NCI-H446 treated with DMSO at 0.1 percent for 48 hours (cell line): Measurements from ENCODE around the gene LSR.

Source experiments
- DNase-seq: peaks from one replicate; lab custom pipeline; 2025; lab: John Stamatoyannopoulos, UW

Gene LSR

DNA sequence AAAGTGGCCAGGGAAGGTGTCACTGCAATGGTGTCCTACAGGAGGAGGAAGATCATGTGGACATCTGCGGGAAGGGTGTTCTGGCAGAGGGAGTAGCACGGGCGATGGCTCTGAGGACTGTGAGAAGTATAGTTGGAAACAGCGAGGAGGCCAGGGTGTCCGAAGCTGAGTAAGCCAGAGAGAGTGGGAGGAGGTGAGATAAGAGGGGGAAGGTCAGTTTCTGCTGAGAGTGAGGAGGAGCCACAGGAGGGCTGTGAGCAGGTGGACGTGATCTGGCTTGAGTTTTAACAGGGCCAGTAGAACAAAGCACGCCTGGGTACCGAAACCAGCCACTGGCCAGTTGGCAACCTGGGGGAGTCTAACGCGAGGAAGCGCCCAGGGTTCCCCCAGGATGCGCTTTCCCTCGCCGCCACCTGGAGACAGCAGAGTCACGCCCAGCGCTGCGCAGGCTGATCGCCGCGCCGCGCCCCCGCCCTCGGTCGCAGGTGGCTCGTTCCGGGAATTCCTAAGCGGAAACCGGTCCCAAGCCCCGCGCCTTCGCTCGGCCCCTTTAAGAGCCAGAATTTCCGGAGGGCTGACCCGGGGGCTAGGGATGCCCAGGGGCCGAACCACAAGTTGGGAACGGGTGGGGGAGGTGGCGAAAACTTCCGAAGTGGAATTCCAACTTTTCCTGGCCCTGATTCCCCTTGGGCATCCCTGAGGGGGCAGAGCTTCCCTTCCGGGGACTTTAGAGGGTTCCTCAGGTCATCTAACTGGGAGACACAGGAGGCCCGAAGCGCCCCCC lies 1.1 kb upstream of the LSR start:
- no peak for DNase-seq

DNA sequence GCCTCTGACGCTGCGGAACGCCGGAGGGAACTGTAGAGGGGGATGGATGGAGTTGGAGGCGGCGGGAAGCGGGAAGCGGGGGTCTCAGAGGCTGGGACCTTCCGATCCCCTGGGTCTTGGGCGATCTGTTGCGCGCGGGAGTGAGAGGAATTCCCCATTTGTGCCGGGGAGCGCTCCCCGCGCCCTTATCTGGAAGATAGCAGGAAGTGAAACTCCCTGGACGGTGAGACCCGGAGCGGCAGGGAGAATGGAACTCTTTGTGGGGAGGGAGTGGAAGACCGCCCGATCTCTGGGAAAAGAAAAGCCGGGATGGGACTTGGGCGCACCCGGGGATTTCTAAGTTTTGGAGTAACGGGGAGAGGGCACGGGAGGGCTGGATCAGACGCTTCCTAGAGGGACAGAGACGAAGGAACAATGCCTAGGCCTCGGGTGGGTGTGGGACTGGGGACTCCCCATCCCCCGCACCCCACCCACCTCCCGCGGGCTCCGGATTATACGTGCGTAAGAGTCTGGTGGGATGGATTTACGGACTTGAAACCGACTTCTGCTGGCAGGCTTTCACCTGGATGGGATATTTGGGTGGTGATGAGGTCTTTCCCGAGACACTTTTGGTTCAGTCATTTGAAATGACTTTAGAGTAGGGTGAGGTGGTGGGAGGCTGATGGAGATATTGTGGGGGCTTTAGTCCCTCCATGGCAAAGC lies 495 bp downstream of the LSR start:
- no peak for DNase-seq

DNA sequence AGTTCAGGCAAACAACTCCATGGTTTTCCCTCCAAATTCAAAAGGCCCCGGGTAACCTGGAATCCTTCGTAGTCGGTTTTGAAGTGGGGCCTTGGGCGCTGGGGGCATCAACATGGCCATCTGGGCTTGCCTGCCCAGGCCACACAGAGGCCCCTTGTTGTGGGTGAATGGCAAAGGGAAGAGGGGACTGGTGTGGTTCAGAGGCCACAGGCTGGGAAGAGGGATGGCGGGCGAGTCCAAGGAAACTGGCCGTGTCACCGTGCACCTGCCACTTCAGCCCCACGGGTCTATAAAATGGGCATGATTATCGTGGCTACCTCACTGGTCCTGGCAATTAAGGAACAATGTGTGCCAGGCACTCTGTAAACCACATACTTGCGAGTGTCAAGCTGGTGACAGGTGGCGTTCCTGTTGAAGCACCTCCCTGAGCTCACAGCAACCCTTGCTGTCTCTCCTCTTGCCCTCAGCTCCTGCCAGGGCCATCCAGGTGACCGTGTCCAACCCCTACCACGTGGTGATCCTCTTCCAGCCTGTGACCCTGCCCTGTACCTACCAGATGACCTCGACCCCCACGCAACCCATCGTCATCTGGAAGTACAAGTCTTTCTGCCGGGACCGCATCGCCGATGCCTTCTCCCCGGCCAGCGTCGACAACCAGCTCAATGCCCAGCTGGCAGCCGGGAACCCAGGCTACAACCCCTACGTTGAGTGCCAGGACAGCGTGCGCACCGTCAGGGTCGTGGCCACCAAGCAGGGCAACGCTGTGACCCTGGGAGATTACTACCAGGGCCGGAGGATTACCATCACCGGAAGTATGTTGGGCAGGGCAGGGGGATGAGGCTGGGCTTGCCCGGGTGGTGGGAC lies 1.3 kb downstream of the LSR start:
- no peak for DNase-seq

DNA sequence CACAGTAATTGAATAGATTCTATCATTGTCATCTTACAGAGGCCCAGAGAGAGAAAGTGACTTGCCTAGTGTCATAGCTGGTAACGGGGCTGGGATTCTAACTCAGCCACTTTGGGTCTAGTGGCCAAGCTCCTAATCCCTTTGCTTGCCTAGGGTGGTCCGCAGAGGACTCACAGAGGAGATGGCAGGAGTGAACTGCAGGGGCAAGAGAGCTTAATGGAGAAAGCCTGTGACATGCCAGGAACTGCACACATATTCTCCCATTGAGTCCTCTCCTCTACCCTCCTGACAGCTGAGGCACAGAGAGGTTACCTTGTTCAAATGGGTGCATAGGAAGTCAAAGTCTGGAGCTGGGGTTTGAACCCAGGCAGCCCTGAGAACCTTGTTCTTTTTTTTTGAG lies 2.7 kb downstream of the LSR start:
- no peak for DNase-seq

DNA sequence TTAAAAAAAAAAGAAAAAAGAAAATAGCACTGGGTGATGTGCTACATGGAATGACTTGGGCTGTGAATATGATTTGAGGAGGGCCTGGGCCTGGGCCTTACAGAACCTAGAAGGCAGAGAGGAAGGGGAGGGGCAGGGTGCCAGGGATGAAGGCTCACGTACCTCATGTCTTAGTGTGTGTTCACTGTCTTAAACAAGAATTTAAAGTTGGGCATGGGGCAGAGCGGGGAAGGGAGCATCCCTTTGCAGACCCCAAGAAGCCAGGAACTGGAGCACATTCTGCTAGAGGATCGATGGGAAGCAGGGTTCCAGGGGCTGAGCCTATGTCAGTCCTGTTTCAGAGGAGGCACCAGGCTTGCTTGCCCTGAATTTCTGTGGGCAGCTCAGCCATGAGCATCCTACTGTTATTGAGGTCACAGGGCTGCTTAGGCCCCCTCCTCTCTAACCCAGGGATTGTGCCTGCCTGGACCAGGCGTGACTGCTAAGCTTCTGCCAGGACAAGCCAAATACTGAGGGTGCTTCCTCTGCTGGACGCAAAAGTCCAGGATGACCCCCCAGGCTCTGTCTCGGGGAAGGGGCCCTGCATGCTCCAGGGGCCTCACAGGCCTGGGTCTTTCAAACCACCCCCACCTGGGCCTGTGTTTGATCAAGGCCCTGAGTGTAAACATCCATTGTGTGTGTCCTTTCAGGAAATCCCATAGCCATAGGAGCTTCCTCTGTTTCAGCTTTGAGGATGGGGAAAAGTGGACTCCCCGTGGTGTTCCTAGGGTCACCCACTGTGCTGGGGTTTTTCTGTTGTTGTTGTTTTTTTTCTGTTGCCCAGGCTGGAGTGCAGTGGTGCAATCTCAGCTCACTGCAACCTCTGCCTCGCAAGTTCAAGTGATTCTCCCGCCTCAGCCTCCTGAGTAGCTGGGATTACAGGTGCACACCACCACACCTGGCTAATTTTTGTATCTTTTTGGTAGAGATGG lies 4.8 kb downstream of the LSR start:
- DNase-seq: no peak

DNA sequence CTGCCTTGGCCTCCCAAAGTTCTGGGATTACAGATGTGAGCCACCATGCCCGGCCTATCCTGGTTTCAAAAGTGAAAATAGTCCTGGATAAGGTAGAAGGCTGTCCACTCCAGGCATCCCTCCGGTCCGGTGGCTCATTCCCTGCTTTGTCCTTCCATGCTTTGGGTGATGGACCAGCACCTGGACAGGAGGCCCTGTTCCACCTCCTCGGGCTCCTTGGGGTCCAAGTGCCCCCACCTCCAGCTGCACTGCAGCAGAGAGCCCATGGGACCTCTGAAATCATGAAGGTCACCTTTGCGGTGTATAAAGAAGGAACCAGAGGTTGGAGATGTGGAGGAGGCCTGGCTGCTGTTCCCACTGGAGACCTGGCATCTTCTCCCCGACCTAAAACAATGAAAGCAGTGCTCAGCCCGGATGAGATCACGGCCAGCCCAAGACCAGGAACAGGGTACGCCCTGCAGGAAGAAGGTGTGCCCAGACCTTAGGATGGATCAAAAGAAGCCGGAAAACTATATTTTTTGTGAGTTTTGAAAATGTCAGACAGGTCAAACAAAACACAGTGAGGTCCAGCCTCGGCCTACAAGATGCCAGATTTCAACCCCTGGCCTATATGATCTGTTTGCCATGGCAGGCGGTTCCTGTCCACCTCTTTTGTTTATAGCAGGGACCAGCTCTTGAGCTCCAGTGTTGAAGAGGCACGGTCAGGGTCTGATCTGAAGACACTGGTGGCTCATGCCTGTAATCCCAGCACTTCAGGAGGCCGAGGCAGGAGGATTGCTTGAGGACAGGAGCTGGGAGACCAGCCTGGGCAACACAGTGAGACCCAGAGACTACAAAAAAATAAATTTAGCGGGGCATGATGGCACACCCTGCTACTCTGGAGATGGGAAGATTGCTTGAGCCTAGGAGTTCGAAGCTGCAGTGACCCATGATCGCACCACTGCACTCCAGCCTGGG lies 5.8 kb downstream of the LSR start:
- no peak for DNase-seq

DNA sequence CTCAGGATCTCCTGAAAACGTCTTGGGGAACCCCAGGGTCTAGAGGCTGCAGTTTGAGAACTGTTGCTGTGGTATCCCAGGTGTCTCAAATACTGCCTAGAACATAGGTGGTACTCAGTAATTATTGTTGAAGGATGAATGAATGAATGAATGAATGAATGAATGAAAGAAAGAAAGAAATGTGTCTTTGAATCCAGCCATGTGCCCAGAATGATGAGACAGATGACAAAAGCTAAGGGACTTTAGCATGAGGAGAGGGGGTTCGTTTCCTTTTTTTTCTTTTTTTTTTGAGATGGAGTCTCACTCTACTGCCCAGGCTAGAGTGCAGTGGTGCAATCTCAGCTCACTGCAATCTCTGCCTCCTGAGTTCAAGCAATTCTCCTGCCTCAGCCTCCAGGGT lies 7.8 kb downstream of the LSR start:
- no peak for DNase-seq

DNA sequence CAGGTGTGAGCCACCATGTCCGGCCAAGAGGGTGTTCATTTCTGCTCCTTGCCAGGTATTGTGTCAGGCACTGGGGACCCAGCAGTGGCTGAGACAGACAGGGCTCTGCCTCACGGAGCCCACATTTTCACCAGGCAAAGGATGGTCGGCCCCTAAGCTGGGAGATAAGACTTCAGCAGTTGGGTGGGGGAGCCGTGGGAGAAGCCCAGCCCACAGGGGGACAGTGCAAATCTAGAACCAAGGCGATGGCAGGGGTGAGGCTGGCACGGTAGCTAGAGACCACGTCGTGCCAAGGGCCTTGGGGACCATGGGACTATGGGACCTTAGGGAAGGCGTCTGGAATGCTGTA lies 8.3 kb downstream of the LSR start:
- no peak for DNase-seq

DNA sequence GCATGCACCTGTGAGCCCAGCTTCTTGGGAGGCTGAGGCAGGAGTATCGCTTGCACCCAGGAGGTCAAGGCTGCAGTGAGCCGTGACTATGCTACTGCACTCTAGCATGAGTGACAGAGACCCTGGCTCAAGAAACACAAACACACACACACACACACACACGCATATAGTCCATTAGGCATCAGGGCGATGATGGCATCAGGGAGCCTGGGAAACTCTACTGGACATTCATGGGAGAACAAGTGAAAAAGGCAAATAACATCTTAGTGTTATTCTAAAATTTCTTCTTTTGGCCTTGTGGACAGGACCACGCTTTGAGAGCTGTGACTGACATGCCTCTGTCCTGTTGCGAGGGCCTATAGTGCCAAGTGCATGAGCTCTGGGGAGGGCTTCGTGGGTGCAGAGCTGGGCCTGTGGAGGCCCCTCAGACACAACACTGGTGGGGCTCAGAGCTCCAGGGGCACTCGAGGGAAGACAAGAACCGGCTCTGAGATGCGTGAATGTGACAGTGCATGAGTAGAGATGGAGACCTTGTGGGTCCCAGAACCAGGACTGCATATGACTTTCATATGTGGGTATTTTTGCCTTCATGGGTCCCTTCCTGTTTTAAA lies 12.0 kb downstream of the LSR start:
- no peak for DNase-seq

DNA sequence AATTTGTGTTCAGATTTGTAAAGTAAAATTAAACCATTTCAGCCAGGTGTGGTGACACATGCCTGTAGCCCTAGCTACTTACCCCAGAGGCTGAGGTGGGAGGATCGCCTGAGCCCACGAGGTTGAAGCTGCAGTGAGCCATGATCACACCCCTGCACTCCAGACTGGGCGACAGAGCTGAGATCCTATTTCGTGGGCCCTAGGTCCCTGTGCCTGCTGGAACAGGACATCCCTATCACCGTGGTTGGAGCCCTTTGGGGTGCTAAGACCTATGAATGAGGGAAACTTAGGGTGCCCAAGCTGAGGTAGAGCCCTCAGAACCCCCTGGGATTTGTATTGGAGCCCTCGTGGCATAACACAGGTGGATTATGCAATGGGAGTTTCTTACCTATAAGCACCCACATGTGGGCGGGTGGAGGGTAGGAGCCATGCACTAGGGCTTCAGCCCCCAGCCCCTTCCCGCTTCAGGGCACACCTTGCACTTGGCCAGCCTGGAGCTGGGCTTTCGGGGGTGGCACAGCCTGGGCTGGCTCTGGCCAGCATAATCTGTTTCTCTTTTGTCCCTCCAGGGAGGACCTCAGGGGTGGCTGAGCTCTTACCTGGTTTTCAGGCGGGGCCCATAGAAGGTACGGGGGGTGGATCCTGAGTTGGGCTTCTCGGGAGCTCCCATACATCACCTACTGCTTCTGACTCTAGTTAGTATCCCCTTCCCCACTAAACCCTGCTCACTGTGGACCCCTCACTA lies 12.7 kb downstream of the LSR start:
- no peak for DNase-seq

DNA sequence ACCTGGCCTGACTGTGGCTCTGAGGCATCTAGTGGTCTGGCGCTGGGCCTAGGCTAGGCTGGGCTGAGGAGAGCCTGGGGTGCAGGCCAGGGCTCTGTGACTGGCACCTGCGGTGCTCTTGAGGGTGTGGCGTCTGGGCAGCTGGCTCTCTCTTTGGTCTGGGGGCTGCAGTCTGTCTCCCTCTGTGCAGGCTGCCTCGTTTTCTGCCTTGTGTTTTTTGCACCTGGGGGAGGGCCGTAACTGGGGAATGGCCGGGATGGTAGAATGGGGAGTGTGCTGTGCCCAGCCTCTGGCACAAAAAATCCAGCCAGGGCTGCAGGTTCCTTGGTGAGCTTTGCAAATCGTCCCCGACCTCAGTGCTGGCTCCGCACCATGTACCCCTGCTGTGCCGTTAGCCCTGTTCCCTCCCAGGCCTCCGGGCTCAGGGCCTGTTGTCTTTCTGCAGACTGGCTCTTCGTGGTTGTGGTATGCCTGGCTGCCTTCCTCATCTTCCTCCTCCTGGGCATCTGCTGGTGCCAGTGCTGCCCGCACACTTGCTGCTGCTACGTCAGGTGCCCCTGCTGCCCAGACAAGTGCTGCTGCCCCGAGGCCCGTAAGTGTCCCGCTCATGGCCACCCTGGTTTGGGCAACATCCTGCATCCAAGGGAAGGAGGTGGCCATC lies 13.4 kb downstream of the LSR start:
- DNase-seq: no peak

DNA sequence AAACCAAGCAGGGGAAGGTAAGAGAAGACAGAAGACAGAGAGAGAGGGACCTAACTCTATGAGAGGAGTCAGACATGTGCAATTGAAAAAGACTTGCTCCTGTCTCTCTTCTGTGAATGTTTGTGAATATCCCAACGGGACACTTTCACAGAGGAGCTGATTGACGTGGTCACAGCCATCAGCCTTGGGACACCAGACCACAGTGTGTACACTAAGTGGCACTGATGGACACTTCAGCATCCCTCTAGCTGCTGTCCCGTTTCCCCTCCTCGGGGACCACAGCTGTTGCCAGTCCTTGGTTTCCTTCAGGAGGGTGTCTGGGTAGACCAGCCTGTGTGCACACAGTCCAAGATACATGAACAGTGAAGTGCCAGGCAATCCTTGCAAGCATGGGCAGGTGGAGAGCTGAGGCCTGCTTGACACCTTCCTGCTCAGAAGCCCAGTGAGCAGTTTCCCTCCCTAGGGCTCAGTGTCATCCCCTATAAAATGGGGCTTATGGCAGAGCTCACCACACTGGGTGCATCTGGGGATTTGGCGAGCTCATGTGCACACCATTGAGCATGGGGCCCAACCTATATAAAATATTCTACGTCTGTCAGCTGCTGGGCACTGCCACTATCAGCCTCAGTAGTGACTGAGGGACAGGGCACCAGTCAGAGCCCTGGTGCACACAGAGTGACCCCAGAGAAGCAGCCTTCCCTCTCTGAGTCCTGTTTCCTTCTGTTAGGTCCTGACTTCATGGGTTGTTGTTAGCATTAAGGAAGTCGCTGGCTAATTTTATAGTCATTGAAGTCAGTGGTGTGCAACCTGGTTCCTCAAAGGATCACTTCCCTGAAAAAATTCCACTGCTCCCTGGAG lies 15.7 kb downstream of the LSR start:
- no peak for DNase-seq

DNA sequence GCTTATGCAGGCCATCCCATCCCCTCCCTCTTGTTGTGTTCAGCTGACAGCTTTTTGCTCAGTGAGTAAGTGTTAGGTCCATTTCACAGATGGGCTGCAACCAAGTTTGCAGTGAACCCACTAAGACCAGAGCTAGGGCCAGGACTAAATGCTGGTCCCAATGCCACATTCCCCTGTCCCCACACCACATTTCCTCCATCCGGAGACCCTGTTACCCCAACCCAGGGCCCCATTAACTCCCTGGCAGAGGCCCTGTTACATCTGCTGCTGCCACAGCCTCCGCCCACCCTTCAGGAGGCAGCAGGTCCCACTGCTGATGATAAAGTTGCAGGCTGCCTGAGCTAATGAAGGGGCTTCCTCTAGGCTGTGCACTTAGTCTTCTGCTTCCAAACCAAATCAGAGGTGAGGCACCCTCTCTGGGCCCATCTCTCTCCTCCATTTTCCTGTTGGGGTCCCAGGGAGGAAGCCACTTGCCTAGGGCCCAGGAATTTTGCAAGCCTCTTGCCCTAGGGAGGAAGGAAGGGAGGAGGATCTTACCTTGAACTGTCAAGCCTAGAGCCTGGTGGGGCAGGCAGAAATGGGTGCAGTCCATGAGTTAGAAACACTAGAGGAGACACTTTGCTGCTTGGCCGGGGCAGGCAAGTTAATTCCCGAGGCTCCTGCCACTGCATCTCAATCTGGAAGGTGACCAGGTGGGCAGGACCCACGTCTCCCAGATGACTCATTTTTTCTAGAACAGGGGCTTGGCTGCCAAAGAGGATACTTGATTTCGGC lies 16.5 kb downstream of the LSR start:
- DNase-seq: no peak

DNA sequence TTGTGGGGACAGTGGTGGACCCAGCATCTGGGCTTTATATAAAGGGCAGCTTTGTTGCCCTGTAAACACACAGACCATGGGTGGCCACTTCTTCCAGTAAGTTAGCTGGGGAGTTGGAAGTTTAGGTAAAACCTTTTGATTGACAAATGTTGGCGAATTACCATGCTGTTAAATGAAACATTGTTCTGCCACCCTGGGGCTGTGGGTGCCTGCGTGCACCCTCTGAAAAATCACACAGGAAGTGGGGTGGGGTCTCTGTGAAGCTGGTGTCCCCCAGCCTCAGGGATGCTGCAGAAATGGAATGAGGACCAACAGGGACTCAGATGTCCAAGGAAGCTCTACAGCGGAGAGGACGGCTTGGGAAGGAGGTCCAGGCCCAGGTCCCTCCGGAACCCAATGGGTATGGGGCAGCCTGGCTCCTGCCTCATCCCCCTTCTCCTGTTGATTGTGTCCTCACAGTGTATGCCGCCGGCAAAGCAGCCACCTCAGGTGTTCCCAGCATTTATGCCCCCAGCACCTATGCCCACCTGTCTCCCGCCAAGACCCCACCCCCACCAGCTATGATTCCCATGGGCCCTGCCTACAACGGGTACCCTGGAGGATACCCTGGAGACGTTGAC lies 17.2 kb downstream of the LSR start:
- no peak for DNase-seq

DNA sequence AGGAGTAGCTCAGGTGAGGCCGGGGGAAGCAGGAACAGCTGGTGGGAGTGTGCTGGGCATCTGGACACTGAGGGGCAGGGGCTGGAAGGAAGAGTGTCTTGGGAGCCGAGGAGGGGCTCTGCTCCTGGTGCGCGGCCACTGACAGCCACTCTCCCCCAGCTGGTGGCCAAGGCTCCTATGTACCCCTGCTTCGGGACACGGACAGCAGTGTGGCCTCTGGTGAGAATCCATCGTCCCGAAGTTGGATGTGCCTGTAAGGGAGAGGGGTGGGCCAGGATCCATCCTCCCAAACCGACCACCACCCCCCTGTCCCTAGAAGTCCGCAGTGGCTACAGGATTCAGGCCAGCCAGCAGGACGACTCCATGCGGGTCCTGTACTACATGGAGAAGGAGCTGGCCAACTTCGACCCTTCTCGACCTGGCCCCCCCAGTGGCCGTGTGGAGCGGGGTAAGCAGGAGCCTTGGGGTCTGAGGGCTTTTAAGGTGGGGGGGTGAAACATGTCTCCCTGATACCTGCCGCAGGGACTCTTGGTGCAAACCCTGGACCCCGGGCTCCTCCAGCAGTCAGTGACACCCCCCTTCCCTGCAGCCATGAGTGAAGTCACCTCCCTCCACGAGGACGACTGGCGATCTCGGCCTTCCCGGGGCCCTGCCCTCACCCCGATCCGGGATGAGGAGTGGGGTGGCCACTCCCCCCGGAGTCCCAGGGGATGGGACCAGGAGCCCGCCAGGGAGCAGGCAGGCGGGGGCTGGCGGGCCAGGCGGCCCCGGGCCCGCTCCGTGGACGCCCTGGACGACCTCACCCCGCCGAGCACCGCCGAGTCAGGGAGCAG lies 17.9 kb downstream of the LSR start:
- DNase-seq: no peak

DNA sequence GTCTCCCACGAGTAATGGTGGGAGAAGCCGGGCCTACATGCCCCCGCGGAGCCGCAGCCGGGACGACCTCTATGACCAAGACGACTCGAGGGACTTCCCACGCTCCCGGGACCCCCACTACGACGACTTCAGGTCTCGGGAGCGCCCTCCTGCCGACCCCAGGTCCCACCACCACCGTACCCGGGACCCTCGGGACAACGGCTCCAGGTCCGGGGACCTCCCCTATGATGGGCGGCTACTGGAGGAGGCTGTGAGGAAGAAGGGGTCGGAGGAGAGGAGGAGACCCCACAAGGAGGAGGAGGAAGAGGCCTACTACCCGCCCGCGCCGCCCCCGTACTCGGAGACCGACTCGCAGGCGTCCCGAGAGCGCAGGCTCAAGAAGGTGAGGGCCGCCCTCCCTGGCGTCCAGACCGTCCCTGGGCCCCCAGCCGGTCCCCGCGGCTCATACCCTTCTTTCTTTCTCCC lies 18.6 kb downstream of the LSR start:
- no peak for DNase-seq
